HepG2 (cell line): ENCODE measurements around the gene CROCC. TPM values are rescaled to one million over a fixed set of nuclear protein-coding genes. Genes with fewer than 3 reads are reported as not detected.
A peak's percentile ranks its signal among the peaks of the same experiment; 100 is the strongest.

Experiments
- AGO2 ChIP-seq: fragments of 200-400 bp; formaldehyde crosslinking; optimal IDR thresholded peaks from 2 replicates; pipeline ENCODE3; 2017; ENCODE audit warnings: mild to moderate bottlenecking, low read depth, low read length, moderate library complexity
- FOXP1 ChIP-seq, 2 experiments: fragments of 450-650 bp in 1 of 2; IDR thresholded peaks; 2 replicates each; pipeline ENCODE4 v1.6.1; 2017 to 2018; ENCODE audit warnings: antibody characterized with exemption in 1 of 2
- NCOR1 ChIP-seq: fragments of 200-600 bp; sonication (generic); IDR thresholded peaks from 2 replicates; pipeline ENCODE4 v1.7.0; 2017; ENCODE audit warnings: antibody characterized with exemption, low read length, borderline replicate concordance
- NFE2L1 ChIP-seq: sonication (generic); formaldehyde crosslinking; IDR thresholded peaks from 2 replicates; pipeline ENCODE4 v1.4.0; 2020; ENCODE audit warnings: missing genetic modification reagents, mild to moderate bottlenecking, borderline replicate concordance
- NONO ChIP-seq, 2 experiments: fragments of 450-650 bp in 1 of 2; sonication (generic) in 1 of 2; formaldehyde crosslinking in 1 of 2; IDR thresholded peaks in 1 of 2; conservative IDR thresholded peaks in 1 of 2; 2 replicates each; pipeline versions ENCODE4 v1.6.1 to v1.8.0; 2017 to 2022; ENCODE audit warnings: mild to moderate bottlenecking in 1 of 2, missing genetic modification reagents in 1 of 2, moderate library complexity in 1 of 2
- NR2C2 ChIP-seq: sonication (generic); formaldehyde crosslinking; IDR thresholded peaks from 2 replicates; pipeline ENCODE4 v1.4.0; 2020; ENCODE audit warnings: missing genetic modification reagents, mild to moderate bottlenecking, moderate library complexity, borderline replicate concordance
- SP1 ChIP-seq, 2 experiments: fragments of 450-650 bp in 1 of 2; sonication (generic) in 1 of 2; formaldehyde crosslinking in 1 of 2; IDR thresholded peaks; 2 replicates each; pipeline versions ENCODE4 v1.4.0 to v1.6.1; 2016 to 2020; ENCODE audit warnings: missing genetic modification reagents in 1 of 2
- SYNCRIP ChIP-seq: fragments of 200-400 bp; formaldehyde crosslinking; IDR thresholded peaks from 2 replicates; pipeline ENCODE4 v1.6.1; 2018; ENCODE audit warnings: mild to moderate bottlenecking, low read depth, low read length; ENCODE audit not compliant: insufficient read depth
- THAP9 ChIP-seq: sonication (generic); formaldehyde crosslinking; IDR thresholded peaks from 2 replicates; pipeline ENCODE4; 2020; ENCODE audit warnings: missing genetic modification reagents, mild to moderate bottlenecking, borderline replicate concordance
- ZMYM4 ChIP-seq: sonication (generic); formaldehyde crosslinking; IDR thresholded peaks from 2 replicates; pipeline ENCODE4 v1.8.1; 2023; ENCODE audit warnings: mild to moderate bottlenecking, missing genetic modification reagents
- ZNF367 ChIP-seq: sonication (generic); formaldehyde crosslinking; IDR thresholded peaks from 2 replicates; pipeline ENCODE4 v1.4.0; 2020; ENCODE audit warnings: missing genetic modification reagents, borderline replicate concordance
- ZNF446 ChIP-seq: sonication (generic); formaldehyde crosslinking; IDR thresholded peaks from 2 replicates; pipeline ENCODE4 v1.5.0; 2020; ENCODE audit warnings: mild to moderate bottlenecking, missing genetic modification reagents
- ZNF572 ChIP-seq: sonication (generic); formaldehyde crosslinking; IDR thresholded peaks from 2 replicates; pipeline ENCODE4 v1.5.1; 2020; ENCODE audit warnings: mild to moderate bottlenecking, missing genetic modification reagents
- ZNF761 ChIP-seq: sonication (generic); formaldehyde crosslinking; conservative IDR thresholded peaks from 2 replicates; pipeline ENCODE4 v1.4.0; 2020; ENCODE audit warnings: mild to moderate bottlenecking, missing genetic modification reagents
- ZNF879 ChIP-seq: sonication (generic); formaldehyde crosslinking; IDR thresholded peaks from 2 replicates; pipeline ENCODE4 v1.8.1; 2023; ENCODE audit warnings: missing genetic modification reagents
- polyA plus RNA-seq, 8 experiments: library from polyadenylated mRNA; depleted of rRNA in 3 of 8; stranded (reverse) in 7 of 8; unstranded in 1 of 8; fragments of >200 nt; fragmentation: Illumina TruSeq in 4 of 8; extraction: Trizol in 4 of 8; gene quantifications; 2 replicates each; pipeline versions ENCODE4 v1.2.1 to v1.2.3, GENCODE V29; 2011 to 2016; ENCODE audit warnings: low read depth in 4 of 8, missing spikeins in 1 of 8, mixed read lengths in 1 of 8; ENCODE audit not compliant: insufficient read depth in 1 of 8
- total RNA-seq, 5 experiments: library from RNA; depleted of rRNA; stranded (reverse); fragments of >200 nt; fragmentation: Illumina TruSeq; extraction: Trizol; gene quantifications; 2 replicates each; pipeline ENCODE4 v1.2.3, GENCODE V29; 2016; ENCODE audit warnings: low read depth in 1 of 5
- TF ChIP-seq, protein P1 (sequence below): sonication (generic); formaldehyde crosslinking; IDR thresholded peaks from 2 replicates; pipeline ENCODE4 v1.4.0; 2020; ENCODE audit warnings: mild to moderate bottlenecking, missing genetic modification reagents
- TF ChIP-seq, protein P2 (sequence below): sonication (generic); formaldehyde crosslinking; IDR thresholded peaks from 2 replicates; pipeline ENCODE4 v1.4.0; 2020; ENCODE audit warnings: missing genetic modification reagents, borderline replicate concordance
- TF ChIP-seq, protein P3 (sequence below): sonication (generic); formaldehyde crosslinking; IDR thresholded peaks from 2 replicates; pipeline ENCODE4 v1.4.0; 2020; ENCODE audit warnings: missing genetic modification reagents, mild to moderate bottlenecking, borderline replicate concordance
- TF ChIP-seq, protein P4 (sequence below): sonication (generic); formaldehyde crosslinking; IDR thresholded peaks from 2 replicates; pipeline ENCODE4 v1.5.1; 2020; ENCODE audit warnings: missing genetic modification reagents, mild to moderate bottlenecking, borderline replicate concordance

Gene CROCC
- total and polyA plus RNA-seq, 2 of the 13 experiments (the other 11 are each of a cell fraction or from before 2014, with no cell fraction given), result 7.8 to 15.5 TPM

GRCh38 chr1:16913181-16913832 is 8.4 kb upstream of the CROCC start (continued):
- 0 out of 2 replicates have a peak, but pooled peaks have one; percentile 28 for TF ChIP-seq THAP9 (CRISPR knock-in tag)
- no peak for TF ChIP-seq NFE2L1 (CRISPR knock-in tag)
- 0 out of 2 replicates have a peak, but pooled peaks have one; percentile 60 for TF ChIP-seq ZNF879 (CRISPR knock-in tag)
- no peak for TF ChIP-seq ZNF446 (CRISPR knock-in tag)
- TF ChIP-seq NCOR1, result no peak
- TF ChIP-seq NONO (IDR thresholded peaks at IDR 0.05), result no peak
- no peak for TF ChIP-seq NONO (CRISPR knock-in tag; conservative IDR thresholded peaks at IDR 0.05)
- TF ChIP-seq SYNCRIP, result no peak
- TF ChIP-seq, protein P1, sequence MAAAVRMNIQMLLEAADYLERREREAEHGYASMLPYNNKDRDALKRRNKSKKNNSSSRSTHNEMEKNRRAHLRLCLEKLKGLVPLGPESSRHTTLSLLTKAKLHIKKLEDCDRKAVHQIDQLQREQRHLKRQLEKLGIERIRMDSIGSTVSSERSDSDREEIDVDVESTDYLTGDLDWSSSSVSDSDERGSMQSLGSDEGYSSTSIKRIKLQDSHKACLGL (CRISPR knock-in tag), result no peak; the same call in 1 of the 2 replicates
- TF ChIP-seq ZMYM4 (CRISPR knock-in tag), result no peak
- TF ChIP-seq ZNF572, result 0 out of 2 replicates have a peak, but pooled peaks have one; percentile 50
- no peak for TF ChIP-seq NR2C2 (CRISPR knock-in tag)
- TF ChIP-seq, protein P2, sequence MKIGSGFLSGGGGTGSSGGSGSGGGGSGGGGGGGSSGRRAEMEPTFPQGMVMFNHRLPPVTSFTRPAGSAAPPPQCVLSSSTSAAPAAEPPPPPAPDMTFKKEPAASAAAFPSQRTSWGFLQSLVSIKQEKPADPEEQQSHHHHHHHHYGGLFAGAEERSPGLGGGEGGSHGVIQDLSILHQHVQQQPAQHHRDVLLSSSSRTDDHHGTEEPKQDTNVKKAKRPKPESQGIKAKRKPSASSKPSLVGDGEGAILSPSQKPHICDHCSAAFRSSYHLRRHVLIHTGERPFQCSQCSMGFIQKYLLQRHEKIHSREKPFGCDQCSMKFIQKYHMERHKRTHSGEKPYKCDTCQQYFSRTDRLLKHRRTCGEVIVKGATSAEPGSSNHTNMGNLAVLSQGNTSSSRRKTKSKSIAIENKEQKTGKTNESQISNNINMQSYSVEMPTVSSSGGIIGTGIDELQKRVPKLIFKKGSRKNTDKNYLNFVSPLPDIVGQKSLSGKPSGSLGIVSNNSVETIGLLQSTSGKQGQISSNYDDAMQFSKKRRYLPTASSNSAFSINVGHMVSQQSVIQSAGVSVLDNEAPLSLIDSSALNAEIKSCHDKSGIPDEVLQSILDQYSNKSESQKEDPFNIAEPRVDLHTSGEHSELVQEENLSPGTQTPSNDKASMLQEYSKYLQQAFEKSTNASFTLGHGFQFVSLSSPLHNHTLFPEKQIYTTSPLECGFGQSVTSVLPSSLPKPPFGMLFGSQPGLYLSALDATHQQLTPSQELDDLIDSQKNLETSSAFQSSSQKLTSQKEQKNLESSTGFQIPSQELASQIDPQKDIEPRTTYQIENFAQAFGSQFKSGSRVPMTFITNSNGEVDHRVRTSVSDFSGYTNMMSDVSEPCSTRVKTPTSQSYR, result no peak
- TF ChIP-seq ZNF367 (CRISPR knock-in tag), result no peak
- TF ChIP-seq, protein P3, sequence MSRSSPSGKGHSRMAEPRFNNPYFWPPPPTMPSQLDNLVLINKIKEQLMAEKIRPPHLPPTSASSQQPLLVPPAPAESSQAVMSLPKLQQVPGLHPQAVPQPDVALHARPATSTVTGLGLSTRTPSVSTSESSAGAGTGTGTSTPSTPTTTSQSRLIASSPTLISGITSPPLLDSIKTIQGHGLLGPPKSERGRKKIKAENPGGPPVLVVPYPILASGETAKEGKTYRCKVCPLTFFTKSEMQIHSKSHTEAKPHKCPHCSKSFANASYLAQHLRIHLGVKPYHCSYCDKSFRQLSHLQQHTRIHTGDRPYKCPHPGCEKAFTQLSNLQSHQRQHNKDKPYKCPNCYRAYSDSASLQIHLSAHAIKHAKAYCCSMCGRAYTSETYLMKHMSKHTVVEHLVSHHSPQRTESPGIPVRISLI, result peak; percentile 43; the same call in 1 of the 2 replicates
- TF ChIP-seq, protein P4, sequence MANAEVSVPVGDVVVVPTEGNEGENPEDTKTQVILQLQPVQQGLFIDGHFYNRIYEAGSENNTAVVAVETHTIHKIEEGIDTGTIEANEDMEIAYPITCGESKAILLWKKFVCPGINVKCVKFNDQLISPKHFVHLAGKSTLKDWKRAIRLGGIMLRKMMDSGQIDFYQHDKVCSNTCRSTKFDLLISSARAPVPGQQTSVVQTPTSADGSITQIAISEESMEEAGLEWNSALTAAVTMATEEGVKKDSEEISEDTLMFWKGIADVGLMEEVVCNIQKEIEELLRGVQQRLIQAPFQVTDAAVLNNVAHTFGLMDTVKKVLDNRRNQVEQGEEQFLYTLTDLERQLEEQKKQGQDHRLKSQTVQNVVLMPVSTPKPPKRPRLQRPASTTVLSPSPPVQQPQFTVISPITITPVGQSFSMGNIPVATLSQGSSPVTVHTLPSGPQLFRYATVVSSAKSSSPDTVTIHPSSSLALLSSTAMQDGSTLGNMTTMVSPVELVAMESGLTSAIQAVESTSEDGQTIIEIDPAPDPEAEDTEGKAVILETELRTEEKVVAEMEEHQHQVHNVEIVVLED (CRISPR knock-in tag), result no peak
- no peak for TF ChIP-seq ZNF761 (CRISPR knock-in tag)
- no peak for TF ChIP-seq SP1 (IDR thresholded peaks at IDR 0.05)
- no peak for TF ChIP-seq SP1 (CRISPR knock-in tag; IDR thresholded peaks at IDR 0.05)
- no peak for TF ChIP-seq AGO2
- no peak for TF ChIP-seq FOXP1 (IDR thresholded peaks at IDR 0.05)
- TF ChIP-seq FOXP1 (CRISPR knock-in tag; IDR thresholded peaks at IDR 0.05), result no peak
